ENCODE measurements around the gene PPT2.

DNA sequence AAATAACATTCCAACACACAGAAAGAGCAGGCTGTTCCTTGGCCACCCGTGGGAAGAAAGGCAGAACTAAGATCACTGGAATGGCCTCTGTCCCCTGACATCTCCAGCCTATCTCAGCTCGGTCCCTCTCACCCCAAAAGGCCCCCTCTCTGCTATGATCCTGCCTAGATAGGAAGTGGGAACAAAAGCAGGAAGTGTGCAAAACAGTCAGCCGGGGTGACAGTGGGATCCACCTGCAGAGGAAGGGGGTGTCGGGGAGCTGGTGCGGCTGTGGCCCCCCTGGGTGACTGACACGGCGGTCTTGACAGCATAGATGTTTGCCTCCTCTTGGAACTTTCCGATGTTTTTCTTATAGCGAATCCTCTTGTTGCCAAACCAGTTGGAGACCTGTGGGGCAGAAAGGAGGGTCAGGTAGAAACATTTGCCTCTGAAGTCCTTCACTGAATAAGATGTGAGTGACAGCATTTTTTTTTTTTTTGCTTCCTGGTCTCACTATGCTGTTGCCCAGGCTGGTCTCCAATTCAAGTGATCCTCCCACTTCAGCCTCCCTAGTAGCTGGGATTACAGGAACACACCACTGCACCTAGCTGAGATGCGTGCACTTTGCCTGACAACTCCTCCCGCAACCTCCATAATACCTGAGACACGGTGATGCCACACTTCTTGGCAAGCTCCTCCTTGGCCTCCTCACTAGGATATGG is 33.2 kb downstream of the PPT2 start:
- TF ChIP-seq, protein P1, sequence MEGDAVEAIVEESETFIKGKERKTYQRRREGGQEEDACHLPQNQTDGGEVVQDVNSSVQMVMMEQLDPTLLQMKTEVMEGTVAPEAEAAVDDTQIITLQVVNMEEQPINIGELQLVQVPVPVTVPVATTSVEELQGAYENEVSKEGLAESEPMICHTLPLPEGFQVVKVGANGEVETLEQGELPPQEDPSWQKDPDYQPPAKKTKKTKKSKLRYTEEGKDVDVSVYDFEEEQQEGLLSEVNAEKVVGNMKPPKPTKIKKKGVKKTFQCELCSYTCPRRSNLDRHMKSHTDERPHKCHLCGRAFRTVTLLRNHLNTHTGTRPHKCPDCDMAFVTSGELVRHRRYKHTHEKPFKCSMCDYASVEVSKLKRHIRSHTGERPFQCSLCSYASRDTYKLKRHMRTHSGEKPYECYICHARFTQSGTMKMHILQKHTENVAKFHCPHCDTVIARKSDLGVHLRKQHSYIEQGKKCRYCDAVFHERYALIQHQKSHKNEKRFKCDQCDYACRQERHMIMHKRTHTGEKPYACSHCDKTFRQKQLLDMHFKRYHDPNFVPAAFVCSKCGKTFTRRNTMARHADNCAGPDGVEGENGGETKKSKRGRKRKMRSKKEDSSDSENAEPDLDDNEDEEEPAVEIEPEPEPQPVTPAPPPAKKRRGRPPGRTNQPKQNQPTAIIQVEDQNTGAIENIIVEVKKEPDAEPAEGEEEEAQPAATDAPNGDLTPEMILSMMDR (IDR thresholded peaks at IDR 0.05): no peak
- no peak for TF ChIP-seq POLR2A (IDR thresholded peaks at IDR 0.05)

Measured in uterus (tissue), 2 donors.